GM12872 (cell line): ENCODE measurements around the gene COLGALT1.

Experiments
- CTCF ChIP-seq: IDR thresholded peaks from 3 replicates; pipeline ENCODE4 v1.5.1; 2011; ENCODE audit warnings: low read depth, mild to moderate bottlenecking, low read length, moderate library complexity; ENCODE audit not compliant: insufficient read depth

Gene COLGALT1

DNA sequence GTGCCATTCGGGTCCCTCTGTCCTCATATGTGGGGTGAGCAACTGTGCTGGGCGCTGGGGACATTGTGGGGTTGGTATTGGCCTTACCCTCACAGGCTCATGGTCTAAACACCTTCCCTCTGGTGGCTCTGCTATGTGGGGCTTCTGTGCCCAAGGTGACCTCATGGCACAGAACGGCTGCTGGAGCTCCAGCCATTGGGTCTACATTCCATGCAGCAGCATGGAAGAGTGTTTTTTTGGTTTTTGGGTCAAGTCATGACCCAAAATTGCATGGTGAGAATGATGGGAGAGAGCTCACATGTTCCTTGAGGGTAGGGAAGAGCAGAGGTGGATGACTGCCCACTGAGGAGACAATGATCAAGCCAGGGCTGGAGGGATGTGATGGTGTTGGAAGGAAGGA is 26.8 kb upstream of the COLGALT1 start:
- no peak for TF ChIP-seq CTCF

- TF ChIP-seq CTCF = no peak
Measured at GRCh38 chr19:17529239-17530158, 25.9 kb upstream of the COLGALT1 start.

DNA sequence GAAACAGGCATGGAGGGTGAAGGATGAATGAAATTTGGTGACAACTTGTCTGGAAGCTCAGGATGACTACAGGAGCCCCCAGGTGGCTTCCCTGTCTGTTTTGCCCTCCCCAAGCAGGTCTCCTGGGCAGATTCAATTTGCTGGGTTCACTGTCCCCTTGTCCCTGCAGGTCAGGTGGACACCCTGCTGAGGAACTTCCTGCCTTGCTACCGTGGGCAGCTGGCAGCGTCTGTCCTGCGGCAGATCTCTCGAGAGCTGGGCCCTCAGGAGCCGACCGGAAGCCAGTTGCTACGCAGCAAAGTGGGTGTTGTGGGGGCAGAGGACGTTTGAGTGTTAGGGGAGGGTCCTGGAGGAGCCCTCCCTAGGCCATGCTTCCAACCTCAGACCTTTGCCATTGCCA is 24.9 kb upstream of the COLGALT1 start:
- no peak for TF ChIP-seq CTCF

DNA sequence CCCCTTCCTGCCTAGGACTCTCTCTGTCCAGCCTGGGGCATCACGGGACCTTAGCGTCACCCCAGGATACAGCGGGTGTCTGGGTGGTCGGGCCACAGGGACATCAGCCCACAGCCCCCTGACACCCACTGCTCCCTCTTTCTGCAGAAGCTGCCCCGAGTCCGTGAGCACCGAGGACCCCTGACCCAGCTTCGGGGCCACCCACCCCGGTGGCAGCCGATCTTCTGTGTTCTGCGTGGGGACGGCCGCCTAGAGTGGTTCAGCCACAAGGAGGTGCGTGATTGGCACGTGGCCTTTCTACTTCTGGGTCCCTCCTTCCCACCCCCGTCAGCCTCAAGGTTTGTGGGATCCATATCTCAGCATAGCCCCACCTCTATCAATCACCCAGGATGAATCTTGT is 23.3 kb upstream of the COLGALT1 start:
- no peak for TF ChIP-seq CTCF

DNA sequence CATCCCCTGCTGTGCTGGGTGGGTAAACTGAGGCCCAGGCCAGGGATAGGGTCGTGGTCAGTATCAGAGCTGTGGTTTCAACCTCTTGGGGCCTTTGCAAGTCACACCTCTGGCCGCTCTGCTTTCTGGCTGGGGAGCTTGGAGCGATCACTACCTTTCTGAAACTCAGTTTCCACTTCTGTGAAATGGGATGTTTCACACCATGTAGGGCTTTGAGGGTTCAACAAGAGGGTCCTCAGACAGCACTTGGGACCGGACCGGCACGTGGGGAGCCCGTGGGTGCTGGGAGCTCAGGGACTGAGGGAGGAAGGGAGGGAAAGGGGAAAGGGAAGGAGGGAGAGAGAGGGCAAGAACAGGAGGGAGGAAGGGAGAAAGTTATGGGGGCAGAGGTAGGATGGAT is 22.9 kb upstream of the COLGALT1 start:
- TF ChIP-seq CTCF = no peak

DNA sequence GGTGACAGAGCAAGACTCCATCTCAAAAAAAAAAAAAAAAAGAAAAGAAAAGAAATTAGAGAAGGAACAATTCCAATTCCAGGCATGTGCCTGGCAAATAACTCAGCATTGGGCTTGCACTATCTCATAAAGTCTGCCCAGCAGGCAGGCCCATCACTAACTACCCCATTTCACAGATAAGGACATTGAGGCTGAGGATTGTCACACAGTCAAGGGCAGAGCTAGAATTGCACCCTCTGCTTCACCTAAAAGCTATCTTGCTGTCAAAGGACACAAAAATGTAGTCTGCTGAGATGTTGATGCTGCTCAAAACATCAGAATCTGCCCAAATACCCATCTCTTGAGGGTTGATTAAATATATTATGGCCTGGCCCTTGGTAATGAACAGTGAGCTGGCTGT is 20.7 kb upstream of the COLGALT1 start:
- no peak for TF ChIP-seq CTCF

- TF ChIP-seq CTCF = no peak
Measured at GRCh38 chr19:17536955-17537354, 18.5 kb upstream of the COLGALT1 start.
